GM23338 (cell line): ENCODE results near the gene C11orf24.

Experiments
- CREB1 ChIP-seq: fragments of 250-450 bp; sonication (Bioruptor Pico); IDR thresholded peaks from 2 replicates; pipeline ENCODE4 v1.5.0; 2020; ENCODE audit warnings: low read depth, mild to moderate bottlenecking, moderate library complexity
- ETS1 ChIP-seq: IDR thresholded peaks from 2 replicates; pipeline ENCODE4 v1.6.1; 2016; ENCODE audit warnings: antibody characterized with exemption
- EZH2 ChIP-seq: fragments of 200-600 bp; sonication (generic); IDR thresholded peaks from one replicate; pipeline ENCODE4 v1.8.0; 2017; ENCODE audit warnings: antibody characterized with exemption, mild to moderate bottlenecking, low read depth; ENCODE audit not compliant: unreplicated experiment
- EZH2phosphoT487 ChIP-seq: fragments of 200-600 bp; sonication (generic); IDR thresholded peaks from one replicate; pipeline ENCODE4 v1.8.1; 2018; ENCODE audit warnings: antibody characterized with exemption; ENCODE audit not compliant: unreplicated experiment
- JUNB ChIP-seq: IDR thresholded peaks from one replicate; pipeline ENCODE4 v1.6.1; 2016; ENCODE audit warnings: antibody characterized with exemption; ENCODE audit not compliant: unreplicated experiment
- NANOG ChIP-seq: IDR thresholded peaks from 2 replicates; pipeline ENCODE4 v1.6.1; 2016; ENCODE audit warnings: antibody characterized with exemption, borderline replicate concordance
- POLR2AphosphoS5 ChIP-seq: IDR thresholded peaks from 2 replicates; pipeline ENCODE4 v1.6.1; 2016; ENCODE audit warnings: antibody characterized with exemption, low read depth
- STAT1 ChIP-seq: IDR thresholded peaks from one replicate; pipeline ENCODE4 v1.6.1; 2016; ENCODE audit warnings: antibody characterized with exemption; ENCODE audit not compliant: unreplicated experiment
- ZNF114 ChIP-seq: fragments of 250-450 bp; sonication (Bioruptor Pico); IDR thresholded peaks from 2 replicates; pipeline ENCODE4 v1.5.0; 2020; ENCODE audit warnings: mild to moderate bottlenecking, moderate library complexity
- ZNF331 ChIP-seq: fragments of 250-450 bp; sonication (Bioruptor Pico); IDR thresholded peaks from 2 replicates; pipeline ENCODE4 v1.5.0; 2020; ENCODE audit warnings: low read depth, mild to moderate bottlenecking, moderate library complexity
- TF ChIP-seq, protein P1 (sequence below), 2 experiments: fragments of 200-600 bp in 1 of 2; sonication (generic) in 1 of 2; conservative IDR thresholded peaks; 2 replicates each; pipeline versions ENCODE4 v1.5.1 to v1.6.1; 2016 to 2017; ENCODE audit warnings: antibody characterized with exemption in 2 of 2, low read depth in 2 of 2, mild to moderate bottlenecking in 2 of 2, moderate library complexity in 1 of 2
- TF ChIP-seq, protein P2 (sequence below): IDR thresholded peaks from one replicate; pipeline ENCODE4 v1.6.1; 2018; ENCODE audit warnings: antibody characterized with exemption; ENCODE audit not compliant: unreplicated experiment
- TF ChIP-seq, protein P3 (sequence below): fragments of 250-450 bp; sonication (Bioruptor Pico); IDR thresholded peaks from 2 replicates; pipeline ENCODE4 v1.5.0; 2020; ENCODE audit warnings: mild to moderate bottlenecking, moderate library complexity

- TF ChIP-seq, protein P1, sequence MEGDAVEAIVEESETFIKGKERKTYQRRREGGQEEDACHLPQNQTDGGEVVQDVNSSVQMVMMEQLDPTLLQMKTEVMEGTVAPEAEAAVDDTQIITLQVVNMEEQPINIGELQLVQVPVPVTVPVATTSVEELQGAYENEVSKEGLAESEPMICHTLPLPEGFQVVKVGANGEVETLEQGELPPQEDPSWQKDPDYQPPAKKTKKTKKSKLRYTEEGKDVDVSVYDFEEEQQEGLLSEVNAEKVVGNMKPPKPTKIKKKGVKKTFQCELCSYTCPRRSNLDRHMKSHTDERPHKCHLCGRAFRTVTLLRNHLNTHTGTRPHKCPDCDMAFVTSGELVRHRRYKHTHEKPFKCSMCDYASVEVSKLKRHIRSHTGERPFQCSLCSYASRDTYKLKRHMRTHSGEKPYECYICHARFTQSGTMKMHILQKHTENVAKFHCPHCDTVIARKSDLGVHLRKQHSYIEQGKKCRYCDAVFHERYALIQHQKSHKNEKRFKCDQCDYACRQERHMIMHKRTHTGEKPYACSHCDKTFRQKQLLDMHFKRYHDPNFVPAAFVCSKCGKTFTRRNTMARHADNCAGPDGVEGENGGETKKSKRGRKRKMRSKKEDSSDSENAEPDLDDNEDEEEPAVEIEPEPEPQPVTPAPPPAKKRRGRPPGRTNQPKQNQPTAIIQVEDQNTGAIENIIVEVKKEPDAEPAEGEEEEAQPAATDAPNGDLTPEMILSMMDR (conservative IDR thresholded peaks at IDR 0.05; ENCODE audit: low read depth in 2 of 2) = no peak
- TF ChIP-seq POLR2AphosphoS5 (no peak), EZH2phosphoT487 (no peak), EZH2 (no peak), NANOG (no peak), STAT1 (no peak), JUNB (no peak), ZNF114 (CRISPR knock-in tag) (no peak), CREB1 (CRISPR knock-in tag) (no peak), ZNF331 (no peak), ETS1 (no peak)
- TF ChIP-seq, protein P2, sequence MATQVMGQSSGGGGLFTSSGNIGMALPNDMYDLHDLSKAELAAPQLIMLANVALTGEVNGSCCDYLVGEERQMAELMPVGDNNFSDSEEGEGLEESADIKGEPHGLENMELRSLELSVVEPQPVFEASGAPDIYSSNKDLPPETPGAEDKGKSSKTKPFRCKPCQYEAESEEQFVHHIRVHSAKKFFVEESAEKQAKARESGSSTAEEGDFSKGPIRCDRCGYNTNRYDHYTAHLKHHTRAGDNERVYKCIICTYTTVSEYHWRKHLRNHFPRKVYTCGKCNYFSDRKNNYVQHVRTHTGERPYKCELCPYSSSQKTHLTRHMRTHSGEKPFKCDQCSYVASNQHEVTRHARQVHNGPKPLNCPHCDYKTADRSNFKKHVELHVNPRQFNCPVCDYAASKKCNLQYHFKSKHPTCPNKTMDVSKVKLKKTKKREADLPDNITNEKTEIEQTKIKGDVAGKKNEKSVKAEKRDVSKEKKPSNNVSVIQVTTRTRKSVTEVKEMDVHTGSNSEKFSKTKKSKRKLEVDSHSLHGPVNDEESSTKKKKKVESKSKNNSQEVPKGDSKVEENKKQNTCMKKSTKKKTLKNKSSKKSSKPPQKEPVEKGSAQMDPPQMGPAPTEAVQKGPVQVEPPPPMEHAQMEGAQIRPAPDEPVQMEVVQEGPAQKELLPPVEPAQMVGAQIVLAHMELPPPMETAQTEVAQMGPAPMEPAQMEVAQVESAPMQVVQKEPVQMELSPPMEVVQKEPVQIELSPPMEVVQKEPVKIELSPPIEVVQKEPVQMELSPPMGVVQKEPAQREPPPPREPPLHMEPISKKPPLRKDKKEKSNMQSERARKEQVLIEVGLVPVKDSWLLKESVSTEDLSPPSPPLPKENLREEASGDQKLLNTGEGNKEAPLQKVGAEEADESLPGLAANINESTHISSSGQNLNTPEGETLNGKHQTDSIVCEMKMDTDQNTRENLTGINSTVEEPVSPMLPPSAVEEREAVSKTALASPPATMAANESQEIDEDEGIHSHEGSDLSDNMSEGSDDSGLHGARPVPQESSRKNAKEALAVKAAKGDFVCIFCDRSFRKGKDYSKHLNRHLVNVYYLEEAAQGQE = no peak
- TF ChIP-seq, protein P3, sequence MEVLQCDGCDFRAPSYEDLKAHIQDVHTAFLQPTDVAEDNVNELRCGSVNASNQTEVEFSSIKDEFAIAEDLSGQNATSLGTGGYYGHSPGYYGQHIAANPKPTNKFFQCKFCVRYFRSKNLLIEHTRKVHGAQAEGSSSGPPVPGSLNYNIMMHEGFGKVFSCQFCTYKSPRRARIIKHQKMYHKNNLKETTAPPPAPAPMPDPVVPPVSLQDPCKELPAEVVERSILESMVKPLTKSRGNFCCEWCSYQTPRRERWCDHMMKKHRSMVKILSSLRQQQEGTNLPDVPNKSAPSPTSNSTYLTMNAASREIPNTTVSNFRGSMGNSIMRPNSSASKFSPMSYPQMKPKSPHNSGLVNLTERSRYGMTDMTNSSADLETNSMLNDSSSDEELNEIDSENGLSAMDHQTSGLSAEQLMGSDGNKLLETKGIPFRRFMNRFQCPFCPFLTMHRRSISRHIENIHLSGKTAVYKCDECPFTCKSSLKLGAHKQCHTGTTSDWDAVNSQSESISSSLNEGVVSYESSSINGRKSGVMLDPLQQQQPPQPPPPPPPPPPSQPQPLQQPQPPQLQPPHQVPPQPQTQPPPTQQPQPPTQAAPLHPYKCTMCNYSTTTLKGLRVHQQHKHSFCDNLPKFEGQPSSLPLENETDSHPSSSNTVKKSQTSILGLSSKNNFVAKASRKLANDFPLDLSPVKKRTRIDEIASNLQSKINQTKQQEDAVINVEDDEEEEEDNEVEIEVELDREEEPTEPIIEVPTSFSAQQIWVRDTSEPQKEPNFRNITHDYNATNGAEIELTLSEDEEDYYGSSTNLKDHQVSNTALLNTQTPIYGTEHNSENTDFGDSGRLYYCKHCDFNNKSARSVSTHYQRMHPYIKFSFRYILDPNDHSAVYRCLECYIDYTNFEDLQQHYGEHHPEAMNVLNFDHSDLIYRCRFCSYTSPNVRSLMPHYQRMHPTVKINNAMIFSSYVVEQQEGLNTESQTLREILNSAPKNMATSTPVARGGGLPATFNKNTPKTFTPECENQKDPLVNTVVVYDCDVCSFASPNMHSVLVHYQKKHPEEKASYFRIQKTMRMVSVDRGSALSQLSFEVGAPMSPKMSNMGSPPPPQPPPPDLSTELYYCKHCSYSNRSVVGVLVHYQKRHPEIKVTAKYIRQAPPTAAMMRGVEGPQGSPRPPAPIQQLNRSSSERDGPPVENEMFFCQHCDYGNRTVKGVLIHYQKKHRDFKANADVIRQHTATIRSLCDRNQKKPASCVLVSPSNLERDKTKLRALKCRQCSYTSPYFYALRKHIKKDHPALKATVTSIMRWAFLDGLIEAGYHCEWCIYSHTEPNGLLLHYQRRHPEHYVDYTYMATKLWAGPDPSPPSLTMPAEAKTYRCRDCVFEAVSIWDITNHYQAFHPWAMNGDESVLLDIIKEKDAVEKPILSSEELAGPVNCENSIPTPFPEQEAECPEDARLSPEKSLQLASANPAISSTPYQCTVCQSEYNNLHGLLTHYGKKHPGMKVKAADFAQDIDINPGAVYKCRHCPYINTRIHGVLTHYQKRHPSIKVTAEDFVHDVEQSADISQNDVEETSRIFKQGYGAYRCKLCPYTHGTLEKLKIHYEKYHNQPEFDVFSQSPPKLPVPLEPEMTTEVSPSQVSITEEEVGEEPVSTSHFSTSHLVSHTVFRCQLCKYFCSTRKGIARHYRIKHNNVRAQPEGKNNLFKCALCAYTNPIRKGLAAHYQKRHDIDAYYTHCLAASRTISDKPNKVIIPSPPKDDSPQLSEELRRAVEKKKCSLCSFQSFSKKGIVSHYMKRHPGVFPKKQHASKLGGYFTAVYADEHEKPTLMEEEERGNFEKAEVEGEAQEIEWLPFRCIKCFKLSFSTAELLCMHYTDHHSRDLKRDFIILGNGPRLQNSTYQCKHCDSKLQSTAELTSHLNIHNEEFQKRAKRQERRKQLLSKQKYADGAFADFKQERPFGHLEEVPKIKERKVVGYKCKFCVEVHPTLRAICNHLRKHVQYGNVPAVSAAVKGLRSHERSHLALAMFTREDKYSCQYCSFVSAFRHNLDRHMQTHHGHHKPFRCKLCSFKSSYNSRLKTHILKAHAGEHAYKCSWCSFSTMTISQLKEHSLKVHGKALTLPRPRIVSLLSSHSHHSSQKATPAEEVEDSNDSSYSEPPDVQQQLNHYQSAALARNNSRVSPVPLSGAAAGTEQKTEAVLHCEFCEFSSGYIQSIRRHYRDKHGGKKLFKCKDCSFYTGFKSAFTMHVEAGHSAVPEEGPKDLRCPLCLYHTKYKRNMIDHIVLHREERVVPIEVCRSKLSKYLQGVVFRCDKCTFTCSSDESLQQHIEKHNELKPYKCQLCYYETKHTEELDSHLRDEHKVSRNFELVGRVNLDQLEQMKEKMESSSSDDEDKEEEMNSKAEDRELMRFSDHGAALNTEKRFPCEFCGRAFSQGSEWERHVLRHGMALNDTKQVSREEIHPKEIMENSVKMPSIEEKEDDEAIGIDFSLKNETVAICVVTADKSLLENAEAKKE (CRISPR knock-in tag) = no peak
Observed at GRCh38 chr11:68309621-68310185, 37.9 kb upstream of the C11orf24 start.
